ENCODE measurements around the gene BMPER.

The BMPER gene

DNA sequence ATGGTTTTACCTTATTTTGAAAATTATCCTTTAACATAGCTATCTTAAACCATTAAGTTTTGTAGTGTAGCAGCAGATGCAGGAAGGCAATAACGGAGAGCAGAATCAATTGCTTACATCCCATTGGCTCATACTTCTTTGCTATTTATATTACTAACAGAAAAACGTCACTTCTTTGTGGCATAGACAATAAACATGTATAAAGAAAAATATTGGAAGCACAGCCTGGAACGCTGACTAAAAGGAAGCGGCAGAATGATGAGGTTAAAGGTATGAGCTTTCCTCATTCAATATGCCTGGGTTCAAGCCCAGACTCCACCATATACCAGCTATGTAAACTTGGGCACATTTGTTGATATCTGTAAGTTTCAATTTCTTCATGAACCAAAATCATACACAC lies 24.0 kb upstream of the BMPER start:
- H3K4me3 ChIP-seq (ENCODE audit: low read depth, low read length), result no peak overlapping the region
- TF ChIP-seq CTCF (IDR thresholded peaks at IDR 0.05; ENCODE audit: low read depth, low read length), result no peak
- in situ Hi-C loops (cut with HindIII; ENCODE audit: low sequenced_read_pairs), result no loop called here
- peak; percentile 55 for DNase-seq (ENCODE audit: low read depth, low spot score)

GRCh38 chr7:33882040-33882837 lies 23.1 kb upstream of the BMPER start:
- no peak overlapping the region for H3K4me3 ChIP-seq (ENCODE audit: low read depth, low read length)
- in situ Hi-C loops (cut with HindIII; ENCODE audit: low sequenced_read_pairs), result no loop called here
- no peak for DNase-seq (ENCODE audit: low read depth, low spot score)
- TF ChIP-seq CTCF (IDR thresholded peaks at IDR 0.05; ENCODE audit: low read depth, low read length), result no peak

GRCh38 chr7:33882950-33883670 lies 22.2 kb upstream of the BMPER start:
- in situ Hi-C loops (cut with HindIII; ENCODE audit: low sequenced_read_pairs), result no loop called here
- DNase-seq (ENCODE audit: low read depth, low spot score), result no peak
- no peak overlapping the region for H3K4me3 ChIP-seq (ENCODE audit: low read depth, low read length)
- TF ChIP-seq CTCF (IDR thresholded peaks at IDR 0.05; ENCODE audit: low read depth, low read length), result no peak

- TF ChIP-seq CTCF (IDR thresholded peaks at IDR 0.05; ENCODE audit: low read depth, low read length), result no peak
- H3K4me3 ChIP-seq (ENCODE audit: low read depth, low read length), result no peak overlapping the region
- no peak for DNase-seq (ENCODE audit: low read depth, low spot score)
- in situ Hi-C loops (cut with HindIII; ENCODE audit: low sequenced_read_pairs), result no loop called here
Measured at GRCh38 chr7:33883671-33883965, 21.7 kb upstream of the BMPER start.

- H3K4me3 ChIP-seq (ENCODE audit: low read depth, low read length), result no peak overlapping the region
- no peak for DNase-seq (ENCODE audit: low read depth, low spot score)
- in situ Hi-C loops (cut with HindIII; ENCODE audit: low sequenced_read_pairs), result no loop called here
- TF ChIP-seq CTCF (IDR thresholded peaks at IDR 0.05; ENCODE audit: low read depth, low read length), result no peak
Measured at GRCh38 chr7:33885290-33886148, 19.8 kb upstream of the BMPER start.

- H3K4me3 ChIP-seq (ENCODE audit: low read depth, low read length), result no peak overlapping the region
- in situ Hi-C loops (cut with HindIII; ENCODE audit: low sequenced_read_pairs), result no loop called here
- no peak for DNase-seq (ENCODE audit: low read depth, low spot score)
- no peak for TF ChIP-seq CTCF (IDR thresholded peaks at IDR 0.05; ENCODE audit: low read depth, low read length)
Measured at GRCh38 chr7:33886149-33886623, 19.2 kb upstream of the BMPER start.
